GM12874 (cell line): ENCODE data around the gene LAMC1.

Experiments
- CTCF ChIP-seq: IDR thresholded peaks from 2 replicates; pipeline ENCODE4 v1.5.1; 2011; ENCODE audit warnings: low read depth, mild to moderate bottlenecking, control low read depth, low read length, moderate library complexity; ENCODE audit not compliant: insufficient read depth

Gene LAMC1

DNA sequence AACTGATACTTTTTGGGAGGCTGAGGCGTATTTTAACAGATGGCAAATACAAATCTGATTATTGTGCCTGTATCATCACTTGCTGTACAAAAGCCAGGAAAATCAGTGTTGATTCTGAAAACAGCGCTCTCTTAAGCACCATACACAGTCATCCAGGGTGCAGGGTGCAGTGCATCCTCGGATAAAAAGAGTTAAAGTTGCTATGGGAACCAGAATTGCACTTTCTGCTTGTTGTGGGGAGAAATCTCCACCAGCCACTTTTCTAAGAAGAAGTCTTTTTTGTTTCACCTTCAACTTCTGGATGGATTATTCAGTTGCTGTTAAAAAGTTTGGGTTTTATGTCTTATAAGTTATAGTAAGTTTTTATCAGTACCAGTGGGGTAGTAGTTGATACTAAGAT lies 3.8 kb downstream of the LAMC1 start:
- TF ChIP-seq CTCF = no peak

DNA sequence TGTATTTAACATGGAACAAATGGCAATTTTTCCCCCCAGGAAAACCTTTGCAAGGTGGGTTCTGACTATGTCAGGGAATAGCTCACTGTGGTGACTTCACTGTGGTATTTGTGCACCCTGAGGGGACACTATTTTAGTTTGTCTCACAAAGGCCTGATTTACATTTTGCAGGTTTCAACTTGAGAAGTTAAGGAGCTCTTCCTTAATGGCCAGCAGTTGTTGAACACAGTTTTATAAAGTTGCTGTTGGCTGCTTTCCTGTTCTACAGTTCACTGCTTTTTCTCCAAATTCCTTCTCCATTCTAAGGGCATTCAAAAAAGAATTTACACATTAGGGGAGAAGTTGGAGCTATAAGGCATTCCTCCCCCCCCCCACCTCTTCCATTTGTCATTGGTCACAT lies 4.6 kb downstream of the LAMC1 start:
- no peak for TF ChIP-seq CTCF

GRCh38 chr1:183029591-183030000 lies 6.4 kb downstream of the LAMC1 start:
- TF ChIP-seq CTCF = no peak

GRCh38 chr1:183030053-183030452 lies 6.8 kb downstream of the LAMC1 start:
- TF ChIP-seq CTCF = no peak

DNA sequence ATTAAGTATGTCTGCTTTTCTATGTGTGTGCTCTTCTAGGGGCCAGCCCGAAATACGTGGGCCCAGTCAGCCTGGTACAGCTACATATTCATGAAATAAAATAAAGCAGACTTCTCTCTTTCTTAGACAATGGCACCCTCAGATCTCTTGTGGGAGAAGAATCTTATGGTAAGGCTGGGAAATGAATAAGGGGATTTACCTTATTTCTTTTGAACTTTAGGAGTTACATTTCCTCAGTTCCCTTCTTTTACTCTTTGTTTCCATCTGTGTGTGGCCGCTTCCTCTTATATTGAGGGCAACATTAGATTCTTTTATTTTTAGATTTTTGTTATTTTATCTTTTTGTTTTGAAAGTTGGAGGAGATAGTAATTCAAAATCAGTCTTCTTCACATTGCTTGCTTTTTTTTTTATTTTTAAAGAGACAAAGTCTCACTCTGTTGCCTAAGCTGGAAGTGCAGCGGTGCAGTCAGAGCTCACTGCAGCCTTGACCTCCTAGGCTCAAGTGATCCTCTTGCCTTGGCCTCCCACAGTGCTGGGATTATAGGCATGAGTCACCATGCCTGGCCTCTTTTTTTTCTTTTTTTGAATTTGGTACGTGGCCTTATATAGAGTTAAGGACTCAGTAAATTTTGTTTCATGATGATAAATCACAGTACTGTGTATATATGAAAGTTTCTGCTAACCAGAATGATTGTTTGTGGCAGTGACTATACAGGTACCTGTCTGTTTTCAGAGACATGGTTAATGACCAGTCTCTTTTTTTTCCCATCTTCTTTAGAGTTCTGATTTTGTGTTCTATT lies 9.1 kb downstream of the LAMC1 start:
- no peak for TF ChIP-seq CTCF

DNA sequence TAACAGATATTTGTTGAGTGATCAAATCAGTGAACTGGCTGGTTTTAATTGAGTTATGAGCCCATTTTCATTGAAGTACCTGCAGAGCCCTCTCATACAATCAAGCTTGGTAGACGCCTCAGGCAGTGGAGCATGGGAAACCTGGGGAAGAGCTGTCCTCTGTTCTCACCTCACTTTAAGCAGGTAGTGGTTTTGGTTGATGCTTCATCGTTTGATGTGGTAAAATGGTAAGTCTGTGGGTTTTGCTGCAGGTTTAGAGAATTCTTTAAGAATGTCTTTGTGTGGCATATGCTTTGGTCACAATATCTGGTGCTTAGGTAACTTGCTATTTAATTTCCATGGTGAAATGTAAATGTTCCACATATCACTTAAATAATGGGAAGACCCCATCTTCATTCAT lies 10.0 kb downstream of the LAMC1 start:
- TF ChIP-seq CTCF = no peak

- TF ChIP-seq CTCF = no peak
Observed at GRCh38 chr1:183034682-183035081, 11.5 kb downstream of the LAMC1 start.
